Mammary epithelial cell (primary cell): ENCODE measurements around the gene WBP2NL.

ENCODE experiments used
- CTCF ChIP-seq, 2 donors: IDR thresholded peaks in 1 of 2; conservative IDR thresholded peaks in 1 of 2; 2 replicates each; pipeline ENCODE4 v1.5.1; 2011 to 2012; ENCODE audit warnings: inconsistent platforms in 2 of 2, low read length in 2 of 2, mild to moderate bottlenecking in 2 of 2, control low read depth in 1 of 2, low read depth in 1 of 2; ENCODE audit not compliant: insufficient read depth in 1 of 2; ENCODE audit errors: extremely low read depth in 1 of 2
- EZH2 ChIP-seq: IDR thresholded peaks from 2 replicates; pipeline ENCODE4 v1.6.1; 2012; ENCODE audit warnings: low read length, inconsistent platforms, borderline replicate concordance

GRCh38 chr22:41952713-41953112, 45.9 kb upstream of the WBP2NL start:
- TF ChIP-seq CTCF (conservative IDR thresholded peaks at IDR 0.05 in 1 of 2, IDR thresholded peaks at IDR 0.05 in 1 of 2; ENCODE audit: extremely low read depth in 1 of 2, insufficient read depth in 1 of 2, low read depth in 1 of 2, low read length in 2 of 2), result no peak
- no peak for TF ChIP-seq EZH2
